Measurements from ENCODE around the gene TMEM255B. TPM values are rescaled to one million over a fixed set of nuclear protein-coding genes. Genes with fewer than 3 reads are reported as not detected.
"Not testable (repeated sequence)": the region's sequence is repeated elsewhere in the genome, so short reads cannot be mapped to it uniquely, and the experiment has no call there.

The TMEM255B gene
- total RNA-seq, 1 experiment from 2014 or later: 7.0 TPM

- H3K27me3 Mint-ChIP-seq (ENCODE audit: insufficient read depth, unreplicated experiment): no peaks in the 10 kb centered on the region
- BruUV-seq (replicated peaks): no TSS peak
- no peak for TF ChIP-seq CTCF (IDR thresholded peaks at IDR 0.05; ENCODE audit: unreplicated experiment)
- POLR2A ChIA-PET: no interaction called here
- intact Hi-C loops (cut with micrococcal nuclease): no loop called here
- H3K4me3 Mint-ChIP-seq (ENCODE audit: unreplicated experiment): no peak overlapping the region
- H3K27ac Mint-ChIP-seq (ENCODE audit: low read depth, unreplicated experiment): no peak overlapping the region
- CTCF ChIA-PET: interaction anchor here (0.6 kb wide), 1 partner anchor 13 kb away, joined by 3 read pairs; no protein-coding TSS in a partner anchor
- DNase-seq (ENCODE audit: unreplicated experiment): no peak
- no peaks in the 10 kb centered on the region for H3K4me1 Mint-ChIP-seq (ENCODE audit: insufficient read depth, unreplicated experiment)
- no peaks in the 10 kb centered on the region for H3K9me3 Mint-ChIP-seq (ENCODE audit: unreplicated experiment)
- H3K36me3 Mint-ChIP-seq (ENCODE audit: insufficient read depth, unreplicated experiment): no peaks in the 10 kb centered on the region
These were observed 30.1 kb downstream of the TMEM255B start for GRCh38 chr13:113789167-113789566.

- intact Hi-C loops (cut with micrococcal nuclease); POLR2A ChIA-PET; H3K4me1 Mint-ChIP-seq (ENCODE audit: insufficient read depth, unreplicated experiment); H3K4me3 Mint-ChIP-seq (ENCODE audit: unreplicated experiment); H3K27me3 Mint-ChIP-seq (ENCODE audit: insufficient read depth, unreplicated experiment); H3K27ac Mint-ChIP-seq (ENCODE audit: low read depth, unreplicated experiment); H3K9me3 Mint-ChIP-seq (ENCODE audit: unreplicated experiment); BruUV-seq (replicated peaks); DNase-seq (ENCODE audit: unreplicated experiment); H3K36me3 Mint-ChIP-seq (ENCODE audit: insufficient read depth, unreplicated experiment): not testable (repeated sequence)
- CTCF ChIA-PET: interaction anchor here (0.6 kb wide), 1 partner anchor 12 kb away, joined by 3 read pairs; no protein-coding TSS in a partner anchor
These were observed 30.9 kb downstream of the TMEM255B start for GRCh38 chr13:113789931-113790330.

- no peak overlapping the region for H3K27ac Mint-ChIP-seq (ENCODE audit: low read depth, unreplicated experiment)
- ChIA-PET CTCF (no interaction called here), POLR2A (no interaction called here)
- no peaks in the 10 kb centered on the region for H3K4me1 Mint-ChIP-seq (ENCODE audit: insufficient read depth, unreplicated experiment)
- H3K4me3 Mint-ChIP-seq (ENCODE audit: unreplicated experiment): no peak overlapping the region
- no peaks in the 10 kb centered on the region for H3K9me3 Mint-ChIP-seq (ENCODE audit: unreplicated experiment)
- DNase-seq (ENCODE audit: unreplicated experiment): no peak
- no peaks in the 10 kb centered on the region for H3K27me3 Mint-ChIP-seq (ENCODE audit: insufficient read depth, unreplicated experiment)
- TF ChIP-seq CTCF (IDR thresholded peaks at IDR 0.05; ENCODE audit: unreplicated experiment): no peak
- H3K36me3 Mint-ChIP-seq (ENCODE audit: insufficient read depth, unreplicated experiment): no peaks in the 10 kb centered on the region
- BruUV-seq (replicated peaks): no TSS peak
- intact Hi-C loops (cut with micrococcal nuclease): no loop called here
These were observed 32.2 kb downstream of the TMEM255B start for GRCh38 chr13:113791226-113791625.

- no TSS peak for BruUV-seq (replicated peaks)
- no peaks in the 10 kb centered on the region for H3K36me3 Mint-ChIP-seq (ENCODE audit: insufficient read depth, unreplicated experiment)
- H3K4me1 Mint-ChIP-seq (ENCODE audit: insufficient read depth, unreplicated experiment): no peaks in the 10 kb centered on the region
- intact Hi-C loops (cut with micrococcal nuclease): no loop called here
- ChIA-PET POLR2A (no interaction called here), CTCF (interaction anchor here (1.2 kb wide), 1 partner anchor 10 kb away, joined by 3 read pairs; no protein-coding TSS in a partner anchor)
- no peak for TF ChIP-seq CTCF (IDR thresholded peaks at IDR 0.05; ENCODE audit: unreplicated experiment)
- H3K9me3 Mint-ChIP-seq (ENCODE audit: unreplicated experiment): no peaks in the 10 kb centered on the region
- H3K27me3 Mint-ChIP-seq (ENCODE audit: insufficient read depth, unreplicated experiment): no peaks in the 10 kb centered on the region
- no peak for DNase-seq (ENCODE audit: unreplicated experiment)
- H3K4me3 Mint-ChIP-seq (ENCODE audit: unreplicated experiment): no peak overlapping the region
- H3K27ac Mint-ChIP-seq (ENCODE audit: low read depth, unreplicated experiment): no peak overlapping the region
These were observed 32.7 kb downstream of the TMEM255B start for GRCh38 chr13:113791761-113792160.

DNA sequence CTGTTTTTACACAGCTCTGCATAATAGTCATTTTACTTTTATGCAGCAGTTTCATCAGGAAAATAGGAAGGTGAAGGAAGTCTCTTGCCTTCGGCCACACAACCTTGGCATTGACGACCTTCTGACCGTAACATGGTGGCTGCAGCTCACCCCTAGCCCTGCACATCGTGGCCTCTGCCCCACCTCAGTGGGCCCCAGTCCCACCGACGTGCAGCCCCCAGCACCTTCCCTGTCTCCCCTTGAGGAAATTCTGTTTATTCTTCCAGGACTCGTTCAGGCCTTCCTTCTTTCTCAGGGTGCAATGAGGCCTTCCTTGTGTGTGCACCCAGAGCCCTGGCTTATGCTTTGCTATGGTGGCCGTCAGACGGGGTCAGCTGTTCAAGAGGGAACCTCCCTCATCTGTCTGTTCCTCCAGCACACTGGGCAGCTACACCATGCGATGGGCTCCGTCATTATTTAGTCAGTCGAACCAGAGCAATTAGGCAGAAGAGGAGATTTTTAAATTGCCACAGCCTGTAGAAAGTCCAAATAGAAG, 33.3 kb downstream of the TMEM255B start:
- no peak for DNase-seq (ENCODE audit: unreplicated experiment)
- Mint-ChIP-seq H3K27me3 (ENCODE audit: insufficient read depth, unreplicated experiment) (no peaks in the 10 kb centered on the region), H3K4me3 (ENCODE audit: unreplicated experiment) (no peak overlapping the region), H3K4me1 (ENCODE audit: insufficient read depth, unreplicated experiment) (no peaks in the 10 kb centered on the region), H3K36me3 (ENCODE audit: insufficient read depth, unreplicated experiment) (no peaks in the 10 kb centered on the region), H3K9me3 (ENCODE audit: unreplicated experiment) (no peaks in the 10 kb centered on the region), H3K27ac (ENCODE audit: low read depth, unreplicated experiment) (no peak overlapping the region)
- TF ChIP-seq CTCF (IDR thresholded peaks at IDR 0.05; ENCODE audit: unreplicated experiment): no peak
- intact Hi-C loops (cut with micrococcal nuclease): no loop called here
- ChIA-PET CTCF (interaction anchor here (1.2 kb wide), 1 partner anchor 10 kb away, joined by 3 read pairs; no protein-coding TSS in a partner anchor), POLR2A (interaction anchor here (1.5 kb wide), 1 partner anchor 45 kb away, joined by 3 read pairs; no protein-coding TSS in a partner anchor)
- no TSS peak for BruUV-seq (replicated peaks)

Data from MCF 10A (cell line).